HUDEP-2 (cell line): ENCODE results near the gene EDDM3A.

ENCODE experiments used
- DNase-seq, 76 experiments: peaks; one replicate each; lab custom pipeline; 2025; ENCODE audit not compliant: unreplicated experiment in 76 of 76; lab: John Stamatoyannopoulos, UW

Gene EDDM3A

DNA sequence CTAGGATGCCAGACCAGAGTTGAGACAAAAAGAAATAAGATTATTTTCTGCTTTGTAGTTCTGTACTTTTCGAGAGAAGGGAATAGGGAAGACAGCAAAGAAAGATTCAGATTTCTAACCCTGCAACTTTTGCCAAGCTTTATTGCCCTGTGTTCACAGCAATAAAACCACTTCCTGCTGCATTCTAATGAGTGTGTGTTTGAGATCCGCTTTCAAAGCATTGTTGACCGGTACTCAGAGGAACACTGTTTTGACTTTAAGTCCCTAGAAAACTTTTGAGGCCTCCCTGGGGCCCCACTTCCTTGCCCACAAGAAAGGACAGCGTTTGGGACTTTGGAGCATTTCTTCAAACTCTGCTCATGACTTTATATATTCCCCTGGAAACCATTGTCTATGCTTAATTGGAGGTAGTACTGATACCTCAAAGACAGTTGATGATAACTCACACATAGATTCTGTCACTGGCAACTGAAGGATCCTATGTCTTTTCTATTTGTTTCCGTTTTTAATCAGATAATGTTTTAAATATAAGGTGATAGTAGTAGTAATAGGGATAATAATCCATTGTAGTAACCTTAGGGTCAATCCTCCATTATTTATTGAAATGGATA lies 36.7 kb downstream of the EDDM3A start:
- no peak for DNase-seq

DNA sequence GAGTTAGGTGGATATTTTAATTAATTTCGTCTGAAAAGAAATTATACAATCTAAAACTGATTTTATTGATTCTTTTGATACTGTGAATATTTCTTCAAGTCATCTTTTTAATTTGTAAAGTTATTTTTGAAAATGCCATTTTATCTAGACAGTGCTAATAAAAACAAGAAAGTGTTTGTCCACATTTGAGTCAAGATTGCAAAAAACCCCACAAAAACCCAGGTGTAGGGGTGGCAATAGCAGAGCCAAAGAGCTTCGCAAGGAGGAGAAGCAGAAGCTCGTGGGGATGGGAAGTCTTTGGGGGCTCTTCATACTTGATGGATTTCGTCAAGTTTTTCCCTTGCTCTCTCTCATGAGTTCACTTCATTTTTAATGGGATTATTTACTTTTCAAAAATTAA lies 41.3 kb downstream of the EDDM3A start:
- DNase-seq: no peak

DNA sequence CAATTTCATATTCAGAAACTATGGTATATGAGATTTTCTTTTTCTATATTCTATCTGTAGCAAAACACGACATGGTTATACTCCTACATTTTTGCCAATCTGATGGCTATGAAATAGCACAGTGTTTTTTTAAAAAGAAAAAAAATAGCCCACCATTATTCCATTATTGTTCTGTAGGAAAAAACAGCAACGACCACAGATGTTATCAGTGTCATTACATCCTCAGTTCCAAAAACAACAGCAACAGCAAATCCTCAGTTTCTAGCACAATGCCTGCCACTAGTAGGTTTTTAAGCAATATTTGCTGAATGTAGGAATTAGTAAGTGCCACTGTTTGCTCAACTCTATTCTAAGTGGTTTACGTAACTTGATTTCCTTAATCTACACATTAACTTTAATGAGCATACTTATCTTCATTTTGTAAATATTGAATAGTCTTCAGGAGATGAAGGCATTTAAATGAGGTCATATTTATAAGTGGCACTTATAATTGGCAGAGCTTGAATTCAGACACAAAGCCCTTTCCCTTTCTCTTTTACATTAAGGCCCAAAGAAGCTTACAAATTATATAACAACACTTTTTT lies 43.6 kb downstream of the EDDM3A start:
- DNase-seq: no peak

DNA sequence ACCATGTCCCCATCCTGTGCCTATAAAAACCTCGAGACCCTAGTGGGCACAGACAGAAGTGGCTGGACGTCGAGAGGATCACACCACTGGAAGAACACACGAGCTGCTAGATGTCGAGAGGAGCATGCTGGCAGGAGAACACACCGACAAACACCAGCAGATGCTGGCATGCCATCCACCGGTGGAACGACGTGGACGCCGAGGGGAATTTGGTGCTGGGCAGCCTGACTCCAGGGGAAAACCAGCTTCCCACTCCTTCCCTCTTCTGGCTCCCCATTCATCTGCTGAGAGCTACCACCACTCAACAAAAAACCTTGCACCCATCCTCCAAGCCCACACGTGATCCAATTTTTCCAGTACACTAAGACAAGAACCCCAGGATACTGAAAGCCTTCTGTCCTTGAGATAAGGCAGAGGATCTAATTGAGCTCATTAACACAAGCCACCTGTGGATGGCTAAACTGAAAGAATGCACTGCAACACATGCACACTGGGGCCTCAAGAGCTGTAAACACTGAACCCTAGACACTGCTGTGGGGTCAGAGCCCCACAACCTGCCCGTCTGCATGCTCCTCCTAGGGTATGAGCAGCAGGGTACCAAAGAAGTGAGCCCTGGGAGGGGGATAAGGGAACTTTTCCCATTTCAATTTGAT lies 44.9 kb downstream of the EDDM3A start:
- DNase-seq: no peak

DNA sequence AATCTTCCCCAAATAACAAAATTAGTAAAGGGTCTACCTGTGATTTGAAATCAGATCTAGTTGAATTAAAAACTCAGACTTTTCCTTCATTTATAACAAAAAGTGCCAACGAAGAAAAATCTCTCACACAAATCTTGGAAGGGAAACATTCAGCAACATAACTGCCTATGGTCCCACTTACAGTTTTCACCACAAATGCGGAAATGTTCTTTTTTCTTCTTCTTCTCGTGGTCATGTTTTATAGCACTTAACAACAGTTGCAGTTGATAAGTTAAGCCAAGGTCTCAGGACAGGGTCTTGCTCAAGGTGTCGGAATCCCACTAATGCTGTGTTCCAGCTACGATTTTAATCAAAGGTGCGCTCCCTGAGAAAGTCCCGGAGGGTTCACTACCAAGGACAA lies 45.5 kb downstream of the EDDM3A start:
- DNase-seq: no peak

DNA sequence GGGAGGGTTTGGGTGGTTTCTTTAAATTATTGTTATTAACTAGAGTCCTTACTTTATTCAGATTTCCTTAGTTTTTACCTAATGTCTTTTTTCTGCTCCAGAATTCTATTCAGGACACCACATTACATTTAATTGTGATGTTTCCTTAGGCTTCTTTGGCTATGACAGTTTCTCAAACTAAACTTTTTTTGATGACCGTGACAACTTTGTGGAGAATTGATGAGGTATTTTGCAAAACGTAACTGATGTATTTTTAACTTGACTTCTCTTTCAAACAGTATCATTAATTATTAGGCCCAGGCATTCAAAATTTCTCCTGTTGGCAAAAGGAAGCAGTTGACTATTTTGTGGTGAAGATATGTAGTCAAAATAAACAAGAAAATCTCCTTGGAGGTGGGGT lies 45.9 kb downstream of the EDDM3A start:
- no peak for DNase-seq

DNA sequence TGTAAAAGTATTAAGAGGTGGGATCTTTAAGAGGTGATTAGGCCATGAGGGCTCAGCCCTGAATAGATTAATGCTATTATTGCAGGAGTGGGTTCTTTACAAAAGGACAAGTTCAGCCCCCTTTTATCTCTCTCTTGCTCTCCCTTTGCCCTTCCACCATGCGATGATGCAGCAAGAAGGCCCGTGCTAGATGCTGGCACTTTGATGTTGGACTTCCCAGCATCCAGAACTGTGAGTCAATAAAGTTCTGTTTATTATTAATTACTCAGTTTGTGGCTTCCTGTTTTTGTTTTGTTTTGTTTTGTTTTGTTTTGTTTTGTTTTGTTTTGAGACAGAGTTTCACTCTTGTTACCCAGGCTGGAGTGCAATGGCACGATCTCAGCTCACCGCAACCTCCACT lies 46.9 kb downstream of the EDDM3A start:
- no peak for DNase-seq

DNA sequence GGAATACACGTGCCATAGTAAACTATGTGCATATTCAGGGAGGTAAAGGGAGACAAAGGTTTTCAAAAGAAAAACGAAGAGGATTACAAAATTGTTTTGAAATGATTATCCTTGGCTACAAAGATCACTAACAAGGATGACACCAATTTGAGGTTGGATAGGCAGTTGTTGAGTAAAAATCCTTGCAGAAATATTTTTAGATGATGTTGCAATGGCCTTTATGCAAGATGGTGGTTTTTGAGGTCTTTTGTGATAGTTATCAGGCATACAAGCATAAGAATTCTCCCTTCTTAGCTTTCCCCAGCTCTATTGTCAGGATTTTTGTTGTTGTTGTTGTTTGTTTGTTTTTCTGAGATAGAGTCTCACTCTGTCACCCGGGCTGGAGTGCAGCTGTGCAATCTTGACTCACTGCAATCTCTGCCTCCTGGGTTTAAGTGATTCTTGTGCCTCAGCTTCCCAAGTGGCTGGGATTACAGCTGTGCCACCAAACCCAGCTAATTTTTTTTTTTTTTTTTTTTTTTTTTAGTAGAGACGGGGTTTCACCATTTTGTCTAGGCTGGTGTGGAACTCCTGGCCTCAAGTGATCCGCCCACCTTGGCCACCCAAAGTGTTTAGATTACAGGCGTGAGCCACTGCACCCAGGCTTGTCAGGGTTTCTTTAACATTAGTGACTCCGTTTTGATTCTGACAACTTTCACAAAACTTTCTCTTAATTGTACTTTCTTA lies 49.1 kb downstream of the EDDM3A start:
- no peak for DNase-seq

DNA sequence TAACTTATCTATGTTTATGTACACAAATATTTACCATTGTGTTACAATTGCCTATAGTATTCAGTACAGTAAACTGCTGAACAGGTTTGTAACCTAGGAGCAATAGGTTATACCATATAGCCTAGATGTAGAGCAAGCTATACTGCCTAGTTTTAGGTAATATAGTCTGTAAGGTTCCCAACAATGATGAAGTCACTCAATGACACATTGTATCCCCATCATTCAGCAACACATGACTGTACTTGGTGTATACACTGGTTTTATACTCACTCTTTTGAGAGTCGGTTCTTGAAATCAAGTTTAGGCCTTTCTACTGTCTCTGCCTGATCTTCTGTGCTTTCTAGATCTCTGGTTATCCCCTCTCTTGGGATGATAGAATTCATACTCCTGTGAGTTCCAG lies 51.5 kb downstream of the EDDM3A start:
- no peak for DNase-seq
